SIG-M5 (cell line): Measurements from ENCODE around the gene HOXC13.

Experiments used
- DNase-seq: peaks from one replicate; lab custom pipeline; 2025; lab: John Stamatoyannopoulos, UW

HOXC13 gene

DNA sequence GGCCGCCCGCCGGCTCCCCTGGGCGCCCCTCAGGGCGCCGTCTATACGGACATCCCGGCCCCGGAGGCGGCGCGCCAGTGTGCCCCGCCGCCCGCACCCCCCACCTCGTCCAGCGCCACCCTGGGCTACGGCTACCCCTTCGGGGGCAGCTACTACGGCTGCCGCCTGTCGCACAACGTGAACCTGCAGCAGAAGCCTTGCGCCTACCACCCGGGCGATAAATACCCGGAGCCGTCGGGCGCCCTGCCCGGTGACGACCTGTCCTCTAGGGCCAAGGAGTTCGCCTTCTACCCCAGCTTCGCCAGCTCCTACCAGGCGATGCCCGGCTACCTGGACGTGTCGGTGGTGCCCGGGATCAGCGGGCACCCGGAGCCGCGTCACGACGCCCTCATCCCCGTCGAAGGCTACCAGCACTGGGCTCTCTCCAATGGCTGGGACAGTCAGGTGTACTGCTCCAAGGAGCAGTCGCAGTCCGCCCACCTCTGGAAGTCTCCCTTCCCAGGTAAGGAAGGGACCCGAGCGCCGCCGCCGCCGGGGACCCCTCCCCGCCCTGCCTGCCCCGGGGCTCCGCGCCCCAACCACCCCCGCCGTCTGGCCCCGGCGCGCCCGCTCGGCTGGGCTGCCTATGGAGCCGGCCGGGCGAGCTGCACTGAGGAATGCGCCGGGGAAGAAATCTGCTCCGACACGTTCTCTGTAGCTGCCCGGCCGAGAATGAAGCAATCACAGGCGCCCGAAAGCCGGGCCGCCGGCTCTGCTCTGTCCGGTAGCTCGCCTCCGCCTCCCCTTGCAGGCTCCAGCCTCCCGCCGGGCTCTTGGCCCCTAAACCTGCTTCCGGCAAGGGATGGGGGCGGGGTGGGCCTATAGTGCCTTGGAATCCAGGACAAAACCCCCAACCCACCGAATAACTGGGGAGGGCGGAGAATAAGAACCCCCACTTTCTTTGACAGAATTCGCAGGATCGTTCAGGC is 794 bp downstream of the HOXC13 start:
- DNase-seq = no peak

DNA sequence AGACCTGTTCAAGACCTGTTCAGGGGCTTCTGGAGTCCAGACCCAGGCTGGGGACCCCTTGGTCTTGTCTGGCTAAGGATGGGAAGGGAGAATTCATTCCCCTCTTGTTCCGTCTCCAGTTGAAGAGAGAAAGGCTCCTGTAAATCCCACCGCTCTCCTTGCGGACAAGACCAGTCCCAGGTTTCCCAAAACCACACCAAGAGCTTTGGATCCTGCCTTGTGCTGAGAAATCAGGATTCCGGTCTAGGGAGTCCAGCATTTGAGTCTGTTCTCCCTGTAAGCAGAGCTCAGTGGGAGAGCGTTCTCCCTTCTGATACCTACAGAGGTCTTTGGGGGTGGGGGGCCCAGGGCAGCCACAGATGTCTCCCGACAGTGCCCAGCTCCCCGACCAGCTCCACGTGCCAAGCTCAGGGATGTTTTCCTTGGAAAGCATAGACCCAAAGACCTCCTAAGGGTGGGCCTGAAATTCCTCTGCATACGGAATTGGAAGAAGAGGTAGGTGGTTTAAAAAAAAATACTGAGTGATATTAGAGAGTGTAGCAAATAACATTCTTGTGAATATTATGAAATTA is 1.9 kb downstream of the HOXC13 start:
- no peak for DNase-seq

DNA sequence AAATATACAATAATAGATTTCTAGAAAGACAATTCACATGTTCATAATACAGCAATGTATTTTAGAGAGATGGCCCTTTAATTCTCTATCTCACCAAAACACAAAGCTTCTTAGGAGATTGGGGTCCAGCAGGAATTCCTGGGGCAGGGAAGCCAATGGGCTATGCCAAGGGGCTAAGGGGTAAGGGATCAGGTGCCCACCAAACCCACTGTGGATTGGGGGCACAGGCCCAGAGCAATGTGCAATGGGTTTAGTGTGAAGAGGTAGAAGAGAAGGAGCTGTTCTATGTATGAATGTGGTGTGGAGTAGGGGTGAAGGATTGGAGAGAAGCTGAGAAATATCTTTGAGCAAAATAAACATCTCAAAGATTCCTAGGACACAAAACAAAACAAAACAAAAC is 2.6 kb downstream of the HOXC13 start:
- no peak for DNase-seq

DNA sequence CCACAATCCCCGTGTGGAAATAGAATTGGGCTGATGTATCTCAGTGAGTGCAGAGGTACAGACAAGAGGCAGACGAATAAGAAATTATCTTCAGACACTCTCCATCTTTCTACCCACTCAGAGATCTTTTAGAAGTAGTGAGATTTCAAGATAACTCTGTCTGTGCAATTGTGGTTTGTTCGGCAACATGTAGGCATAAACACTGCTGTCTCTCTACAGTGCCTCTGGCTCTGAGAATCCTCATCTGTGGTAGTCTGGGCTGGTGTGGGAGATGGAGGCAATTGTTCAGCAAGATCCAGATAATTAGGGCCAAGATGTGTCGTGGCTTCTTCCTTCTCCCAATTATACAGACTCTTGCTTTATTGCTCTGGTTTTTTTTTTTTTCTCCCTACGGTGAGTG is 3.1 kb downstream of the HOXC13 start:
- DNase-seq = no peak

DNA sequence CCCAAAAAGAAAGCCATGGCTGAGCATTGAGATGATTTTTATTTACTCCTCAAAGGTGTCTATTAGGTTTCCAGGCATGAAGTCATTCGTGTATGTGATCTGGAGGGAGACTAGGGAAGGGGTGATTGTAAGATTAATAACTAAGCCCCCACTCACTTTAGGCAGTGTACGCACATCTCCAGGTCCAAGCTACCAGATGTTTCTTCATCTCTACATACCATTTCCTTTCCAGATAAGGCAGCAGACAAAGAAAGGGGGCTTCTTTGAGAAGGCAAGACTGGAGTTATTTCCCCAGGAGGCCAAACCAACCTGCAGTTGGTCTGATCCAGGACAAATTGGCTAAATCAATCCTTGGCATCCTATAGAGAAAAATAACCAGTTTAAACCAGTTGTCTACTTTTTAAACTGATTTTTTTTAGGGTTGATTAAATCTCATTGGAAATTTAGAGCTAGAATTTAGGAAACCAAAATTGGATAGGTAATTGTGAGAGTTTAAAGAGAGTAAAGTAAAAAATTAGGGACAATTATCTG is 3.9 kb downstream of the HOXC13 start:
- no peak for DNase-seq

DNA sequence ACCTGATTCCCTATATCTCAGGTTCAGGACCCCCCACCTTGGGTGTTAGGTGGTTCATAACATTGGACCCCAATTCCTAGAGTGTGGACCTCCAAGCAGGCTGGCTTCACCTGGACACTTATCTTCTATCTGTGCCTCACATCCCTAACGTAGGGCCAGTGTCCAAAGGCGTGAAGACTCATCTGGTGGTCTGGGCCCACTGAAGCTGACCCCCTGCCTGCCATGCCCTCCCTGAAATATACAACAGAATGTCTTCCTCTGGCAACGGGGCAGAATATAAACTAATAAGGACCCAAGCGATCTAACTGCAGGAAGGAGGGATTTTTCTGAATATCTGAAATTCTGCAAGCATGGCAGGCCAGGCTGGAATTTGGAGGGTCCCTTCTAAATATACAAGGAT is 5.6 kb downstream of the HOXC13 start:
- DNase-seq = no peak

DNA sequence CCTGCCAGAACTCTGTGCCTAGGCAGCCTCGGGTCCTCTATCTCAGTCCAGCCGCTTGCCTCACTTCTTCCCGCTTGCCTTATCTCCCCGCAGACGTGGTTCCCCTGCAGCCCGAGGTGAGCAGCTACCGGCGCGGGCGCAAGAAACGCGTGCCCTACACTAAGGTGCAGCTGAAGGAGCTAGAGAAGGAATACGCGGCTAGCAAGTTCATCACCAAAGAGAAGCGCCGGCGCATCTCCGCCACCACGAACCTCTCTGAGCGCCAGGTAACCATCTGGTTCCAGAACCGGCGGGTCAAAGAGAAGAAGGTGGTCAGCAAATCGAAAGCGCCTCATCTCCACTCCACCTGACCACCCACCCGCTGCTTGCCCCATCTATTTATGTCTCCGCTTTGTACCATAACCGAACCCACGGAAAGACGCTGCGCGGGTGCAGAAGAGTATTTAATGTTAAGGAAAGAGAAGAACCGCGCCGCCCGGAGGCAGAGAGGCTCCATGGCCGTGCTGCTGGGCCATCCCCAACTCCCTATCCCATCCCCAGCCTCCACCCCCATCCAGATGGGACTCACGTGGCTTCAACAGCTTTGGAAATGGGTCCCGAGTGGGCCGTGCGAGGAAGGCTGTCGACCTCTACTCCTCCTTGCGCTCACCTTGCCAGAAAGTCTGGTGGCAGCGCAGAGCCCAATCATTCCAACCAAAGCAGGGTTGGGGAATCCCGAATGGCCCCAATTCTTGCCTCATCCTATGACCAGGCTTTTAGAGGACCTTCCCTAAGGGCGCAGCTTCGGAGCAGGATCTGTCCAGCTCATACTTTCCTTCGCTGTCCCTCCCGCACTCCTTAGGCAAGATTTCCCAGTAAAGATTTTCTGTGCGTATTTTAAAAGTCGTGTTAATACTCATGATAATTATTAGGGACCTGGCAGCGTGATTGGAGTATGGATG is 6.5 kb downstream of the HOXC13 start:
- DNase-seq = no peak

DNA sequence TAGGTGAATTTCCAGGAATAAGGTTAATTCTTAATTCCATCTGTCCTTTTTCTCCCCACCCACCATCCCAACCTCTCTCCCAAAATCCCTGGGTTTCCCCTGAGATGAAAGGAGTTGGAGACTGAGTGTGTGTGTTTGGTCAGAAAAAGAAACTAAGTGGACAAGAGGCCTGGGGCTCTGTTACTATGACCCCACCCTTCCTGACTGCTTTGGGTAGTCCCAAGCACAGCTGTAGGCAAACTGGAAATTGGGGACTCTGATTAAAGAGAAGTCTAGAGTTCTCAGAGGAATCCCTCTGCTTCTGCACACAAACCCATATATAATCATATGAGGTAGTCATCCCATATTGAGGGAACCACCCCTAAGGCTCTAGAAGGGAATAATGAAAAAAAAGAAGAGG is 9.1 kb downstream of the HOXC13 start:
- no peak for DNase-seq

DNA sequence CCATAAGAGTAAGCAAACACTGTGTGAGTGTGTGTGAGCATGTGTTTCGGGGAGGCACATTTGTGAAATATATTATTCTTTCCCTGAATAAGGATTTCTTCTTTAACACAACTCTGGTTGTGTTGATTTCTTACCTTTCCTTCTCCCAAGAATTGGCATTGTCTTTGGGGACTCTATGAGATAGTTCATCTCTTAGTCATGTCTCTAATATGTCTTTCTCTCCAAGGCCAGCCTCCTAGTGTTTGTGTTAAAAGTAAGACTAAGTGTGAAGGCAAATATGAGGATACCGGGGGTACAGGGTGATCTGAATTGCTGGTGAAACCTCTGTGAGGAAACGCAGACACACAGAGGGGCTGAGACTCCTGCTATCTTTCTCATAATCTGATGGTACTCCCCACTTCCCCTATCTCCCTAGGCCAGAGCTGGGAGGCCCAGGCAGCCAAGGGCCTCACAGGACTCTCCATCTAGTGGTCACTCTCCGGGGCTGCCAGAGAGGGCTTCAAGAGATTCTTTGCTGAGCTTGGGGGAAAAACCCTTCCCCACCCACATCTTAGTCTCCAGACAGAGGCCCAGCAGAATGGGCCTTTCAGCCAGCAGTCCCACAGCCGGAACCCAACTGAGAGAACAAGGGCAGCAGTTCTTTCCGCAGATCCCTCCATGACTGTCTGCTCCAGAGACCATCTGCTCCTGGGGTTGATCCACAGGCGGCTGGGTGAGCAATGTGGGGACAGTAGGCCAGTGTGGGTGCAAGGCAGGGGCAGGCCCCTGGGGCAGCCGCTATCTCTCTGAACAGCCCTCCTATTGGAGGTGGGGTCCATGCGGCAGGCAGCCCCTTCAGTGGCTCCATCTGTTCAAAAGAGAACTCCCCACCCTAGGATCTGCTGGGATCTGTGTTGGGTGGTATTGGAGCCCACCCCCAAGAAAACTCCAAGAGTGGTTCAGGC is 10.3 kb downstream of the HOXC13 start:
- no peak for DNase-seq

DNA sequence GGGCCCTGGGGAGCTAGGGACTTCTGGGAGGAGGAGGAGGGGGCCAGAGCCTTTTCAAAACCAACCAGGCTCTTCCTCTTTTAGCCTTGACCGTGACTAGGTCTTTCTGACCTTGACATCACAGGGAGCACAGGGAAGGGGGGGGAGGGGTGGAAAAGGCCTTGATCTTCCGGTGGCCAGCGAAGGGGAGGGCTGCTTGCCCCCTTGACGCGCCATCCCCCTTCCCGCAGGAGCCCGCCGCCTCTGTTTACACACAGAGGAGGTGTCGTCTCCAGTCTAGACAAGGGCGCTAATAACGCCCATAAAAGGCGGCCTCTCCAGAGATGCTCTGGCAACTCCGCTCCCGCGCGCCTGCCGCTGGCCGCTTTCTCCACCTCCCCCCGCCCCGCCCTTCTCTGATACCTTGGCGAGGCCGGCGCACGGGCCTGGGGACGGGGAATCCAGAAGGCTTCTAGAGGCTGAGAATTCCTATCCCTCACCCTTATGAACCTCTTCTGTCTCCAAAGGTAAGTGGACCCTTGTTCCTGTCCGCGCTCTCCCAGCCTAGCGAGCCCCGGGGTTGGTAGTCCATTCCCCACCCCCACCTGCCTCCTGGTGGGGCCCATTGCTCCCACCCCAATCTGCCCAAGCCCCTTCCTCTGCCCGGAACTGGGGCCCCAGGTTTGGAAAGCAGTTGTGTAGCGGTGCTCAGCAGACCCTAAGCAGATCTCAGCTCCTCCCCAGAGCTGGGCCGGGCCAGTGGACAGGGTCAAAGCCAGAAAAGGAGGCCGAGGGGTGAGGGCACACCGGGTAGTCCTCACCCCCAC is 11.2 kb downstream of the HOXC13 start:
- no peak for DNase-seq

DNA sequence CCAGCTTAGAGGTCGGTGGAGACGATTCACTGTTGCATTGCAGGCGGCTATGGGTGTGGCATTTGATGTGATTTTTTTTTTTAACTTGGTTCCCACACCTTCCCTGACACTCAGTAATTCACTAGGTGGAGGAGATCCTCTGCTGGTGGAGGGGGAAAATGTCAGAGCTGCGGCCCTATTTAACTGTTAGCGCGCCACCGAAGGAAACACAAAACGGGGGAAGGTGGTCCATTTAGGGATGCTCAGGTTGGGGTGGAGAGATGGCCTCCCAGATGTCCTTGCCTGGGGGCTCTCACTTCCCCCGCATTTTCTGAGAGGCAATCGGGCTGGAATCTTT is 11.8 kb downstream of the HOXC13 start:
- DNase-seq = no peak

DNA sequence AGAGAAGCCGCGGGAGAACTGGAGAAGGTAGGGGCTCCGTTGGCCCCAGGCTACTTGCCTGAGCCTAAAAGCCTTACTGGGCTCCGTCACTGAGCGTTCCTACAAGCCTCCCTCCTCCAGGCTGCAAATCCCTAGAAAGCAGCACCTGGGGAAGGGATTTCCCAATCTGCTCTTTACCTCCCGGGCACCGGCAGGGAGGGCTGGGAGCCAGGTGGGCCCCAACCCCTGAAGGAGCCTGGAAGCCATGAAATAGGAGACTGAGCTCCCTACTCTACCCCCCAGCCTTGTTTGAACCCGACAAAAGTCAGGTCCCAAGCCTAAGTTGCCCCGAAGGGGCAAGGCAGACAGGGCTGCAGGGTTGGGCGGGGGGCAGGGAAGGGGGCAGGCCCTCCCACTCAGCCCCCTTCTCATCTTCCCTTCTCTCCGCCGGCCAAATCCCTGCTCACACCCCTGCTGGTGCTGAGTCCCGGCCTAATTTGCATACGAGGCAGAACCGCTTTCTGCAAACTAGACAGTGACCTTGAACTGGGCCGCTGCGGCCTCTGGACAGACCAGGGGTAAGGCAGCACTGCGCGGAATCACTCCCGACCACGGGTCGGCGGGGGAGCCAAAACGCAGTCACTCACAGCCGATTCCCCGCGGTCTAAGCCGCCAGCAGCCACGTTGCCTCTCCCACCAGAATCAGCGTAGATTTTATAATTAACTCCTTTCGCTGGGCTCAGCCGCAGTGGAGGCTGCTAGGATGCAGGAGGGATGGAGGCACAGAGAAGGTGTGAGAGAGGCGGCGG is 12.4 kb downstream of the HOXC13 start:
- DNase-seq = no peak

DNA sequence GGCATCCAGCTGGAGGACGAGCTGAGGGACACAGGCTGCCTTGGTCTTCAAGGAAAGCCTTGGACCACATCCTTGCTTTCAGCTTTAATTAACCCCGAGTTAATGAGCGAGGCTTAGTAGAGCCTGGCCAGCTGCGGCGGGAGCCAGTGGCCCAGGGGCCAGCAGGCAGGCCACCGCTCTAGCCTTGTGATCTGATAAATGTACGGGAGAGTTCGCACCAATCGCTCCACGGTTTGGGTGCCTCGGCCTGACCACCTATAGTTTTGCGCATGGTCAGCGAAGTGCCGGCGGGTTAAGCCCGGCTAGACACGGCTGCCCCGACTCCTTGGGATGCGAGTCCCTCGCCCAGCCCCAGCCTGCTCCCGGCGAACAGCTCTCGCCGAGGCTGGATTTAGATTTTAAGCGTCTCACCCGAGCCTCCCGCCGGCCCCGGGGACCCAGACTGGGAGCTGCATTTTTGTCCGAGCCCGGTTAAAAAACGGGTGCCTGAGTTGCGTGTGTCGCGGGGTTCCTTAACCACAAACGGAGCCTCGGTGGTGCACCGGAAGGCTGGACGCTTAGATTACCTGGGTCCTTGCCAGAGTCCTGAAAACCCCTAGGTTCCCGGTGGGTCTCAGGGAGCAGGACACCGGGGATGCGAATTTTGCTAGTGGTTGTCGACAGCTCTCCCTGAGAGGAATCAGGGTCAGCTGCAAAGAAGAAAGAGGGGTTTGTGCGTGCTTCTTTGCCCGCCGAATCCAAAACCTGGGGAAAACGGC is 13.1 kb downstream of the HOXC13 start:
- no peak for DNase-seq

DNA sequence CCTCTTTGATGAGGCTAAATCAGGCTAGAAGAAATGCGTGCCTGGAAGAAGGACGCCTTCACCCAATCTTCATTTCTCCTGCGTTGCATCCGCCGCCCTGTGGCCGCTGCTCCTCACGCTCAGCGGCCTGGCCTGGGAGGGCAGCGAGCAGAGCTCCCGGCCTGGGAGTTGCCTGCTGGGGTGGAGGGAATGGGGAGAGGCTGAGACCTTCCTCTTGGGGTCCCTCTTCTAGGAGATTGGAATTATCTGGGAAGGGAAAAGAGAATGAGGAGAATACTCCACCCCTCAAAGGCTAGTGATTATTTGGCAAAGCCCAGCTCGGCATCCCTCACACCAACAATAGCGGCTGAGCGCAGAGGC is 13.7 kb downstream of the HOXC13 start:
- no peak for DNase-seq

DNA sequence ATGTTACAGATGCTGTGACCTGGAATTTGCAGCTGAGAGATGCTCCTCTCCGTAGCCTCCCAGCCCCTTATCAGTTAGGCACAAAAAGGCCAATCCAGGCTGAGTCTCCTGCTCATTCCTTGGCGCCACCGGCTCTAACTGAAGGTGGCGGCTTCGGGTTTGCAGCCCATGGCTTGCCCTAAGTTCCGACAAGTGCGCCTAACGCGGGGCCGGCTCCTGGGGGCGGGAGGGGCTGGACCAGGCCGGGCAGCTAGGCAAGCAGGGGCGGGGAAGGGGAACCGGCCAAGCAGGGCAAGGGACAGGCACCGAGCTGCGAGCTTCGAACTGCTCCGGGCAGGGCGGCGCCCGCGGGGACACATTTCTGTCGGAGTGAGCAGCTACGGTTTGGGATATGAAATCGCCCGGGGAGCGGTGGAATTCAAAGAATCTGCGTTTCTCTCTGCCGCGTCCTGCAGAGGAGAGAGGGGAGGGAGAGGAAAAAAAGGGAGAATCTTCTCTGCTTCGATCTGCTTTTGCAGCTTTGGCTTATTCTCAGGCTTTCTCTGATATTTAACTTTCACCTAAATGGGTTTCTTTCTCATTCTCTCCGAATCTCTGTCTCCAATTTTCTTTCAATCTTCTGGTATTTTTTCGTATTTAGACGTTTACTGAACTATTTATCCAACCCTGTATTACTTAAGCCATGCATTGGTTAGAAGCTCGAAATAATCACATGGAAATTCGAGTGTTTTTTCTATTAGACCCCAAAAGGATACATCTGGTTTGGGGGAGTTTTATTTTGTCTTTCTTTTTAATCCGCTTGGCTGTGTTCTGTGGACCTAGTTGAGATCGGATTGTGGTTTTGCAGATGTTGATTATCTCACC is 14.5 kb downstream of the HOXC13 start:
- no peak for DNase-seq

DNA sequence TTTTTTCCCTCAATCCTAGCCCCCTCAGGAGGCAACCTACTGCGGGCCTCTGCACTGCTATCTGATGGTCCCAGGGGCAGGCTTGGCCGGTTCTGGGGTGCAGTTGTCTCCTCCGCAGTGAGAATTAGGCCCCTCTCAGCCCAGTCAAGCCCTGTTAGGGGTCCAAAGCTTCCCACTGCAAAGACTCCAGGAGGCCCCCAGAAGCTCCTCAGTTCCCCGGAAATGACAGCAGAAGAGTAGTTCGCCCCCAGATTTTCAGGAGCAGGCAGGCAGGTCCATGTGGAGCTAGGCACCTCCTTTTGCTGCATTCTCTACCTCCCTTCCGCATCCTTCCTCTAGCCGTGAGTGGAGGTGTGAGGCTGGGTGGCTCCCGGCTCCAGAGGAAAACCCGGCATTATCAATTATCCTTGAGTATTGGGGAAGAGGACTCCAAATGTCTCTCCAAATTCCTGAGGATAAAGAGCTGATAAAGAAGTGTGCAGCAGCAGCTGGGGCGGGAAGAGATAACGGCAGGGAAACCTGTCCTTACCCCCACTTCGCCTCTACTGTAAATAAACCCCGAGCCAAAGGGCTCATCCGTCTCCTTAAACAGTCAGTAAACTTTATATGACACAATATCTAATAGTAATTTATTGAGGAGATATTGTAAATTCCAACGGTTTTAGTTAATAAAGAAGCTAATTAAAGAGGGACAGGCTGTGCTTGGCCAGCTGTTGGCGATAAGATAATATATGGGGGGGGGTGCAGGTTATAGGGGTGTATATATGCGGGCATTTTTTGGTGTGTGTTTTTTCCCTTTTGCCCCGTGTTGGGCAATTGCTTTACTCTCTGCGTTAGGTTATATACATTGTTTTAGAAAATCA is 15.4 kb downstream of the HOXC13 start:
- no peak for DNase-seq

DNA sequence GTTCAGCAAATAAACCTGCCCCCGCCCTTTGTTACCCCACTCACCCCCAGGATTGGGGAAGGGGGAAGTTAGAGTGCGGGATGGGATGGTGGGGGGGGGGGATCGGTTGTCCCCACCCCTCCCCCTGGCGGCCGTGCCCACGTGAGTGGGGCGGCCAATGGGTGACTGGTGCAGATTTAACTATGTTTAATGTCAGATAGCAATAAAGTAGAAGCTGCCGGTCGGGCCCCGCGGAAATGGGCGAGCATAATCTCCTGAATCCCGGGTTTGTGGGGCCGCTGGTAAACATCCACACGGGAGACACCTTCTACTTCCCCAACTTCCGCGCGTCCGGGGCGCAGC is 16.0 kb downstream of the HOXC13 start, which contains the start of gene HOXC12:
TSS of gene HOXC12 (plus strand) at position 210 of the 342 bp plus-strand sequence. CDS start at position 237, 27 bp downstream.
- no peak for DNase-seq
